Measurements from ENCODE around the gene TEP1. TPM values are rescaled to one million over a fixed set of nuclear protein-coding genes. Genes with fewer than 3 reads are reported as not detected.

TEP1 gene
- total and polyA plus RNA-seq, 2 of the 13 experiments (the other 11 are each of a cell fraction or from before 2014, with no cell fraction given) = 11.0 to 12.8 TPM

DNA sequence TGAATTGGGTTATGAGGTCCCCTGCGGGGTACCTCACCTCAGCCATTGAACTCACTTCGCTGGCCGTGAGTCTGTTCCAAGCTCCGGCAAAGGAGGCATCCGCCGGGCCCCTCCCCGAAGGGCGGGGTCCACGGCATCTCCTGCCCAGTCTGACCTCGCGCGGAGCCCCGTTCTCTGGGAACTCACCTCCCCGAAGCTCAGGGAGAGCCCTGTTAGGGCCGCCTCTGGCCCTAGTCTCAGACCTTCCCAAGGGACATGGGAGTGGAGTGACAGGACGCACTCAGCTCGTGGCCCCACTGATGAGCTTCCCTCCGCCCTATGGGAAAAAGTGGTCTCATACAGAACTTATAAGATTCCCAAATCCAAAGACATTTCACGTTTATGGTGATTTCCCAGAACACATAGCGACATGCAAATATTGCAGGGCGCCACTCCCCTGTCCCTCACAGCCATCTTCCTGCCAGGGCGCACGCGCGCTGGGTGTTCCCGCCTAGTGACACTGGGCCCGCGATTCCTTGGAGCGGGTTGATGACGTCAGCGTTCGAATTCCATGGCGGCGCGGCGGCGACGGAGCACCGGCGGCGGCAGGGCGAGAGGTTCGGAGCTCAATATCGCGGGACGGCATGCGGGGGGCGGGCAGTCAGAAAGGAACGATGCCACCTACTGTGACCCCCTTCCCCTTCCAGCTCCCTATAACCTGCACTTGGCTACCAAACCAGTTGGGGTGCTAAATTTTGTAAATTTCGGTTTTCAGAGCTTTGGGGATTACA lies 70.0 kb downstream of the TEP1 start, which contains the start of gene PARP2 (continued):
- TF ChIP-seq SKIL (CRISPR knock-in tag; IDR thresholded peaks at IDR 0.05; ENCODE audit: borderline replicate concordance) (peak; percentile 56; the same call in 1 of the 2 replicates), SMYD3 (CRISPR knock-in tag; IDR thresholded peaks at IDR 0.05) (peak; percentile 99), CENPX (CRISPR knock-in tag; IDR thresholded peaks at IDR 0.05) (no peak), NR2F6 (IDR thresholded peaks at IDR 0.05) (peak; percentile 49; the same call in 1 of the 2 replicates), NR2F6 (CRISPR knock-in tag; IDR thresholded peaks at IDR 0.05) (no peak), CHCHD3 (CRISPR knock-in tag; IDR thresholded peaks at IDR 0.05) (no peak), ATRX (CRISPR knock-in tag; IDR thresholded peaks at IDR 0.05; ENCODE audit: borderline replicate concordance) (no peak), HNRNPUL1 (IDR thresholded peaks at IDR 0.05; ENCODE audit: low read depth, low read length) (no peak), BHLHE40 (IDR thresholded peaks at IDR 0.05; ENCODE audit: low read length) (no peak), TCF7 (IDR thresholded peaks at IDR 0.05; ENCODE audit: low read depth) (no peak), NAIF1 (CRISPR knock-in tag; IDR thresholded peaks at IDR 0.05; ENCODE audit: borderline replicate concordance) (peak; percentile 73), POLR2AphosphoS5 (IDR thresholded peaks at IDR 0.05; ENCODE audit: low read depth, low read length) (peak; percentile 97), FOSL2 (CRISPR knock-in tag; IDR thresholded peaks at IDR 0.05) (peak; percentile 83), TMF1 (CRISPR knock-in tag; IDR thresholded peaks at IDR 0.05; ENCODE audit: low read depth) (0 out of 2 replicates have a peak, but pooled peaks have one; percentile 49), HMGA1 (CRISPR knock-in tag; conservative IDR thresholded peaks at IDR 0.05) (no peak), BRCA1 (CRISPR knock-in tag; IDR thresholded peaks at IDR 0.05) (0 out of 2 replicates have a peak, but pooled peaks have one; percentile 60), ZNF296 (CRISPR knock-in tag; conservative IDR thresholded peaks at IDR 0.05) (no peak), SALL1 (CRISPR knock-in tag; IDR thresholded peaks at IDR 0.05) (peak; percentile 89), ZNF256 (CRISPR knock-in tag; conservative IDR thresholded peaks at IDR 0.05) (no peak), GTF3A (CRISPR knock-in tag; conservative IDR thresholded peaks at IDR 0.05) (0 out of 2 replicates have a peak, but pooled peaks have one; percentile 58)
- TF ChIP-seq, protein P1, sequence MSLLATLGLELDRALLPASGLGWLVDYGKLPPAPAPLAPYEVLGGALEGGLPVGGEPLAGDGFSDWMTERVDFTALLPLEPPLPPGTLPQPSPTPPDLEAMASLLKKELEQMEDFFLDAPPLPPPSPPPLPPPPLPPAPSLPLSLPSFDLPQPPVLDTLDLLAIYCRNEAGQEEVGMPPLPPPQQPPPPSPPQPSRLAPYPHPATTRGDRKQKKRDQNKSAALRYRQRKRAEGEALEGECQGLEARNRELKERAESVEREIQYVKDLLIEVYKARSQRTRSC (CRISPR knock-in tag; IDR thresholded peaks at IDR 0.05; ENCODE audit: low read depth) = peak; percentile 93; the same call in 1 of the 2 replicates
- TF ChIP-seq, protein P2, sequence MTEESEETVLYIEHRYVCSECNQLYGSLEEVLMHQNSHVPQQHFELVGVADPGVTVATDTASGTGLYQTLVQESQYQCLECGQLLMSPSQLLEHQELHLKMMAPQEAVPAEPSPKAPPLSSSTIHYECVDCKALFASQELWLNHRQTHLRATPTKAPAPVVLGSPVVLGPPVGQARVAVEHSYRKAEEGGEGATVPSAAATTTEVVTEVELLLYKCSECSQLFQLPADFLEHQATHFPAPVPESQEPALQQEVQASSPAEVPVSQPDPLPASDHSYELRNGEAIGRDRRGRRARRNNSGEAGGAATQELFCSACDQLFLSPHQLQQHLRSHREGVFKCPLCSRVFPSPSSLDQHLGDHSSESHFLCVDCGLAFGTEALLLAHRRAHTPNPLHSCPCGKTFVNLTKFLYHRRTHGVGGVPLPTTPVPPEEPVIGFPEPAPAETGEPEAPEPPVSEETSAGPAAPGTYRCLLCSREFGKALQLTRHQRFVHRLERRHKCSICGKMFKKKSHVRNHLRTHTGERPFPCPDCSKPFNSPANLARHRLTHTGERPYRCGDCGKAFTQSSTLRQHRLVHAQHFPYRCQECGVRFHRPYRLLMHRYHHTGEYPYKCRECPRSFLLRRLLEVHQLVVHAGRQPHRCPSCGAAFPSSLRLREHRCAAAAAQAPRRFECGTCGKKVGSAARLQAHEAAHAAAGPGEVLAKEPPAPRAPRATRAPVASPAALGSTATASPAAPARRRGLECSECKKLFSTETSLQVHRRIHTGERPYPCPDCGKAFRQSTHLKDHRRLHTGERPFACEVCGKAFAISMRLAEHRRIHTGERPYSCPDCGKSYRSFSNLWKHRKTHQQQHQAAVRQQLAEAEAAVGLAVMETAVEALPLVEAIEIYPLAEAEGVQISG (CRISPR knock-in tag; IDR thresholded peaks at IDR 0.05) = peak; percentile 91
- TF ChIP-seq, protein P3, sequence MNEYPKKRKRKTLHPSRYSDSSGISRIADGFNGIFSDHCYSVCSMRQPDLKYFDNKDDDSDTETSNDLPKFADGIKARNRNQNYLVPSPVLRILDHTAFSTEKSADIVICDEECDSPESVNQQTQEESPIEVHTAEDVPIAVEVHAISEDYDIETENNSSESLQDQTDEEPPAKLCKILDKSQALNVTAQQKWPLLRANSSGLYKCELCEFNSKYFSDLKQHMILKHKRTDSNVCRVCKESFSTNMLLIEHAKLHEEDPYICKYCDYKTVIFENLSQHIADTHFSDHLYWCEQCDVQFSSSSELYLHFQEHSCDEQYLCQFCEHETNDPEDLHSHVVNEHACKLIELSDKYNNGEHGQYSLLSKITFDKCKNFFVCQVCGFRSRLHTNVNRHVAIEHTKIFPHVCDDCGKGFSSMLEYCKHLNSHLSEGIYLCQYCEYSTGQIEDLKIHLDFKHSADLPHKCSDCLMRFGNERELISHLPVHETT (CRISPR knock-in tag; conservative IDR thresholded peaks at IDR 0.05) = peak; percentile 81
